ENCODE measurements around the gene FNDC8.
"Not testable (repeated sequence)": the region's sequence is repeated elsewhere in the genome, so short reads cannot be mapped to it uniquely, and the experiment has no call there.

Gene FNDC8

GRCh38 chr17:35095741-35096140 is 25.7 kb upstream of the FNDC8 start:
- no peak for DNase-seq (ENCODE audit: low read depth)

DNA sequence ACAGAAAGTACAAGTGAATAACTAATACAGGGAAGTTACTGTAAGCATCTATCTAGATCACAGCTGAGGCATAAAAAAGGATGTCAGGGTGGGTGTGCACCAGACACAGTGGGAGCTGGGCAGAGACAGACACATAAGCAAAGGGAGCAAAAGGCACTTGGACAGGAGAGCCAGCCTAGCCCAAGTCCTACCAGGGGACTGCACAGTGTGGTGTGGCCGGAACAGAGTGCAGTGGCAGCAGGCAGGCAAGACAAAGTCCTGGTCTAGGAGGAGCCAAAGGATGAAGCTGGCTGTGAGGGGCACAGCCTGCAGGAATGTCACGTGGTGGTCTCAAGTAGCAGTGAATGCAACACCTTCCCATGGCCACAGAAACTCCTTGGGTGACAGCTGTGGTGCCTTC is 23.6 kb upstream of the FNDC8 start:
- DNase-seq (ENCODE audit: low read depth): no peak

GRCh38 chr17:35099908-35100307 is 21.5 kb upstream of the FNDC8 start:
- no peak for DNase-seq (ENCODE audit: low read depth)

- no peak for DNase-seq (ENCODE audit: low read depth)
These were observed 20.4 kb upstream of the FNDC8 start for GRCh38 chr17:35101036-35101435.

- DNase-seq (ENCODE audit: low read depth): no peak
These were observed 19.7 kb upstream of the FNDC8 start for GRCh38 chr17:35101725-35102124.

- DNase-seq (ENCODE audit: low read depth): no peak
These were observed 18.1 kb upstream of the FNDC8 start for GRCh38 chr17:35103271-35103670.

- DNase-seq (ENCODE audit: low read depth): no peak
These were observed 16.5 kb upstream of the FNDC8 start for GRCh38 chr17:35104844-35105450.

DNA sequence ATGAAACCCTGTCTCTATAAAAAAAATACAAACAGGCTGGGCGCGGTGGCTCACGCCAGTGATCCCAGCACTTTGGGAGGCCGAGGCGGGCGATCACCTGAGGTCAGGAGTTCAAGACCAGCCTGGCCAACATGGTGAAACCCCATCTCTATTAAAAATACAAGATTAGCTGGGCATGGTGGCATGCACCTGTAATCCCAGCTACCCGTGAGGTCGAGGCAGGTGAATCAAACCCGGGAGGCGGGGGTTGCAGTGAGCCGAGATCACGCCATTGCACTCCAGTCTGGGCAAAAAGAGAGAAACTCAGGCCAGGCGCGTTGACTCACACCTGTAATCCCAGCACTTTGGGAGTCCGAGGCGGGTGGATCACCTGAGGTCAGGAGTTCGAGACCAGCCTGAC is 10.6 kb upstream of the FNDC8 start:
- not testable (repeated sequence) for DNase-seq (ENCODE audit: low read depth)

DNA sequence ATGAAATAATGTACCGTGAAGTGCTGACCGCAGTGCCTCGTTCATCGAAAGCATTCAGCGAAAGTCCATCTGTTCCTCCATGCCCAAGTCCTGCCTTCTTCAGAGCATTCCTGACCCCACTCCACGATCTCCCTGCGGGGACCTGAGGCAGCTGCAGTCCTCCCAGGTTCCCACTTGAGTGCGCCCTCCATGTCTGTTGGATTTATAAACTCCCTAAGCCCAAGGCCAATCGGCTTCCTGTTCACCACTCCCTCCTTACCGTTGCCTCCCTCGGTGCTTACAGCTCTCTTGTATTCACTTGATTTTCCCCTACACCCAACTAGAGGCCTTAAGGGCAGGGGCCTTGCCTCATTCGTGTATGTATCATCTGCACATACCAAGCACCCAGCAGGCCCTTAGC is 4.6 kb upstream of the FNDC8 start:
- DNase-seq (ENCODE audit: low read depth): no peak

DNA sequence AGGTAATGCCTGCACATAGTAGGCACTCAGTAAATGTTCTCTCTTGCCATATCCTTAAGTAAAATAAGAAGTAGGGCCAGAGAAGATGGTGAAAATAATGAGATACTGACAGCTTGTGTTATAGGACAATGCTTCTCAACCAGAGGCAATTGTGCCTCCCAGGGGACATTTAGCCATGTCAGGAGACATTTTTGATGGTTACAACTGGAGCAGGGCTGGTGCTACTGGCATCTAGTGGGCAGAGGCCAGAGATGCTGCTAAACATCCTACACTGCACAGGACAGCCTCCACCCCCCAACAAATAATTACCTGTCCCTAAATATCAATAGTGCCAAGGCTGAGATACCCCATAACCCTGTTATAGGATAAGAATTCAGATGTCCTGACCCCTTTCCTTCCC is 3.4 kb upstream of the FNDC8 start:
- no peak for DNase-seq (ENCODE audit: low read depth)

DNA sequence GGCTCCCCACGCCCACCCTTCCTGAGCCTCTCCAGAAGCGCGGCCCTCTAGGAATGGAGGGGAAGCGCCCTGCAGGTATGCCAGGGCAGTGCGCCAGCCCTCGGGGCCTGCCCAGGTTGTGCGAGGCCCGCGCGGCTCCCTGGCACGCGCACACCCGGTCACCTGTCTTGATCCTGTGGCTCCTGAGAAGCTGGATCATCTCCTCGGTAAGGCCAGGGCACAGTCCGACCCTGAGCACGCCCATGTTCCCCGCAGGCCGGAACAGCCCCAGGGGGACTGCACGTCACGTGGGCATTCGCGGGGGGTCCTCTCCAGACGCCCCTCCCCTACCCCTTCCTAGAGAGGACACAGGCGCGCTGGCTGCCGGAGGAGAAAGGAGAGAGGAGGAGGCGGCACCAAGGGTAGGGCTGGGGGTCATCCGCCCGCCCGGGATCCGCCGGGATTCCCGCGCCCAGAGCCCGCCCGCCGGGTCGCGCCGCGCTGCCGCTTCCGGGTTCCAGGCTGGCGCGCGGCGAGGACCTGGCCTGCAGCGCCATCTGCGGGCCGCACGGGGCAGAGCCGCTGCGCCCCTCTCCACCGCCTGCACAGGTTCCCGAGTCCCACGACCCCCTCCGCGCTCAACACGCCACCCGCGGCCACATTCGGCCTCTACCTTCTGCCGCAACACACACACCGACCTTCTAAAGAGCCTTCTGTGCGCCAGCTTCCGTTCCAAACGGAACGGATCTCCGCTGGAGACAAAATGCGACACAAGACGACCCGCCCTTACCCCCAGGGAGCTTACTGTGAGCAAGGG is 1.8 kb upstream of the FNDC8 start, which contains the start of gene RAD51D:
RAD51D (minus strand) TSS at position 491 of the 796 bp plus-strand sequence; CDS start at position 244, 247 bp downstream.
- DNase-seq (ENCODE audit: low read depth): no peak

GRCh38 chr17:35127751-35128514 is 6.5 kb downstream of the FNDC8 start:
- DNase-seq (ENCODE audit: low read depth): peak; percentile 82

DNA sequence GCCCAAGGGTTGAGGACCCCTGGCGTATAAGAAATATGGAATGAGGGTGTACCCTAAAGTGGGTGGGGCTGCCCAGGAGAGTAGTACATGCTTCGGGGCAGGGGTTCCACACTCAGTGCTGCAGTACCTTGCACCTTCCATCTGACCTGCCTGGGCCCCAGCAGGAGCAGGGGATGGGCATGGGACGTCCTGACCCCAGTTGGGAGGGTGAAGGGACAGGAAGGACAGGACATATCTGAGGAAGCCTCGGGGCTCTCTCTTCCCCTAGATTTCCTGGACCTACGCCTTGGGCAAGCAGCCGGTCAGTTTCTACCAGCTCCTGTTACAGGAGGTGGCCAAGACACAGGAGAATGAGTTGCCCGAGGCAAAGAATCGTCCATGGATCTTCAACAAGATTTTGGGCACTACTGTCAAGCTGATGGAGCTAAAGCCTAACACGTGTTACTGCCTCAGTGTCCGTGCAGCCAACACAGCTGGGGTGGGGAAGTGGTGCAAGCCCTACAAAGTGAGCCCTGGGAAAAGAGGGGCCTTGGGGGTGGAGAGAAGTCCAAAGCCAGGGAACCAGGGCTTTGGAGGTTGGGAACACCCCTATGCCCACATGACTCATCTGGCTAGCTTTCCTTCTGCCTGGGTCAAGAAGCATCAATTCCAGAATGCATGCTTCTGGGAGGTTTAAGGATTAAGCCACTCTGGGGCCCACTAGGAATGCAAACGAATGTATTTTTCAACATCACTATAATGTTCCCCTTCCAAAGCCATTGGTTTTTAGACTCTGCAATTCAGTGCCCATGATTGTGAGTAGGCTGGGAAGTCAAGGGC is 7.9 kb downstream of the FNDC8 start:
- DNase-seq (ENCODE audit: low read depth): no peak

- DNase-seq (ENCODE audit: low read depth): no peak
These were observed 8.5 kb downstream of the FNDC8 start for GRCh38 chr17:35129973-35130351.

DNA sequence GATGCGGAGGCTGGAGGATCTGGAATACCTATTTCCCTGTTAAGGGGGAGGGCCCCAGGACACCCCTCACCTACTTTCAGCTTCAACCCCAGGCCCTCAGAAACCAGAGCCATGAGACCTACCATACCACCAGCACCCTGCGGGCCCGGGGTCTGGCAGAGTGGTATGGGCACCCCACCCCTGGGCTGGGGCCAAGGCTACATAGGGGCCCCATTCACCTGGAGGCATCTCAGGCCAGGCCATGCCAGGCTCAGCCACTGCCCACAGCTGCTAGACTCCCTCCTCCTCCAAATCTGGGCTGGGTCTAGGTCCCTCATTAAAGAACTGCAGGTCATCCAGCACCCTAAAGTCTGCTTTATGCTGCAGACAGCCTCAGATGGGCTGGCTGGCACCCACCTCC is 9.0 kb downstream of the FNDC8 start:
- DNase-seq (ENCODE audit: low read depth): no peak

DNA sequence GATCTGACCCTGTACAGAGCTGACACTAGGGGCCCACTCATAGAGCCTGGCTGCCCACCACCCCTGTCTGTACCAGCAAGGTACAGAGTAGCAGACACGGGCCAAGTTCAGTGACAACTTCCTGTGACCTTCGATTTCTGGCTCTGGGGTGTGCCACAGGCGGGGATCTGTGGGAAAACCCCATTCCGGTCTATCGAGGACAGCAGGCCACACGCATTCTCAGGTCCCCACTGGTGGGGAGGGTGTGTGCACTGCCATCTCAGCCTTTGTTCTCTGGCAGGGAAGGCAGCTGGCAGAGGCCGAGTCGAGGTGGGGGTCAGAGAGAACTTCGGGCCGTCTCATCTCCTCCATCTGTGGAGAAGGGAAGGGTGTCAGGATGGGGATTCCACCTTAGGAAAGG is 10.7 kb downstream of the FNDC8 start:
- DNase-seq (ENCODE audit: low read depth): no peak

DNA sequence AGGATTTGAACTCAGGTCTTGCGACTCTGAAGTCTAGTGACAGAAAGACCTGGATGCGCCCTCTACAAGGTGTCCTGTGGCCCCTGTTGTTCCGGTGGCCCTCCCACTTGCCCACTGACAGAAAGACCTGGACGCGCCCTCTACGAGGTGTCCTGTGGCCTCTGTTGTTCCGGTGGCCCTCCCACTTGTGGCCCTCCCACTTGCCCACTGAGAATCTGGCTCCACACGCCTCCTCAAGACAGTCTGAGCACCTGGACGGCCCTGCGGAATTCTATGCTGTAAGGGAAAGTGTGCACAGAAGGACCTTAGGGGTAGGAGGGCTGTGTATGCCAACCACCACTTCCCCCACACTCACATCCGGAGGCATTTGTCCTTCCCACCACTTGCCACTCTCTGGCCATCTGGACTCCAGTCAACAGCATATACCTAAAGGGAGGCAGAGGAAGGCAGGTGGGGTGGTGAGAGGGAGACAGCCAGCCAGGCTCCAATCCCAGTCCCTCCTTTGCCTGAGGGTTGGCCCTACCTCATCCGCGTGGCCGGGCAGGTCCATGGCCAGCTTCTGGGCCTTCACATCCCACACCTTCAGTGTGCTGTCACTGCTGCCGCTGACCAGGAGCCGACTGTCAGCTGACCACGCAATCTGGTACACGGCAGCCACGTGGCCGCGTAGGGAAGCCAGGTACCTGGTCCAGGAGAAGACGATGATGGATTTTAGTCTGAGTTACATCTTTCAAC is 11.6 kb downstream of the FNDC8 start:
- DNase-seq (ENCODE audit: low read depth): no peak

DNA sequence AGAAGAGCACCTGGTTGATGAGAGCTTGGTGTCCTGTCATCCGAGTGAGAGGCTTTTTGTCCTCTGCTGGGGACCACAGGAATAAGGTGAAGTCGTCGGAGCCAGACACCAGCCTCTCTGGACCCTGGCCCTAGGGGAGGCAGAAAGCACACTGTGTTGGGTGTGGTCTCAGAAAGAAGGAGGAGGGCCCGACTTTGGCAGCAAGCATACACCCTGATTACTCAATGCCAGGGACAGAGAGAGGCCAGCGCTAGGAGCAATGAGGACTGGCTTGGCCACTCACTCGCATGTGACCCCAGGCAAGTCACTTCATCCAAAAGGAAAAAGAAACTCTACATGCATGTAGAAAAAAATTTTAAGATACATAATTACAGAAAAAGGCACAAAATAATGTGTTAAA is 13.9 kb downstream of the FNDC8 start:
- DNase-seq (ENCODE audit: low read depth): no peak

- no peak for DNase-seq (ENCODE audit: low read depth)
These were observed 16.8 kb downstream of the FNDC8 start for GRCh38 chr17:35138218-35138617.

DNA sequence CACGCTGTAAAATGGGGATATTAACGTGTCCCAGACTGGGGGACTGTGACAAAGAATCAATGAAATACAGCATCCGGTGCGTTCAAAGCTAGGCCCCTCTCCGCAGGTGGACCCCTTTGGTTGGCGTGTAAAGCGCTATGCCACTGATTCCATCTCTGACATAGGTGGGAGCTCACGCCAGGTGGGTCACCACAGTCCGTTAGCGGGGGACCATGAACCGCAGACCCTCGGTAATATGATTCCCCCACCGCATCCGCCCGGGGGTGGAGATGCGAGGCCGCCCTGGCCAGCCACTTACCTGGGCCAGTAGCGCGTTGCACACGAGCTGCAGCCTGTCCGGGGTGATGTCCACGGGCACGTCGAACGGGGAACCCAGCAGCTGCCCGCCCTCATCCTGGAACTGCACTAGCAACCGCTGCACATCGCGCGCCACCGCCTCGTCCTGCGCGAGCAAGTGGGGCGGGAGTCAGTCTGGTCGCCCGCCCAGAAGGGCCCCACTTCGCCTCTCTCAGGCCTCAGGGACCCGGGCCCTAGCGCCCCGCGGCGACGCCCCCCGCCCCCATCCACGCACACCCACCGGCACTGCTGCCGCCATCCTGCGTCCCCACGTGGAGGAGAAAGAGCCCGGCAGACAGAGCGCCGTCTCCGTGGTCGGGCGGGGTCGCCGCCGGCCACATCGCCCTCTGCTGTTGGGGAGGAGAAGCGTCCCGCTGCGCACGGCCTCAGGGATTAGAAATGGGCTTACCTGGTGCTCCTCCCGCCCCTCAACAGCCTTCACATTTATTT is 20.5 kb downstream of the FNDC8 start, which contains the start of gene NLE1:
NLE1 (minus strand) TSS at position 623 of the 786 bp plus-strand sequence; CDS start at position 595, 28 bp downstream.
- DNase-seq (ENCODE audit: low read depth): no peak

DNA sequence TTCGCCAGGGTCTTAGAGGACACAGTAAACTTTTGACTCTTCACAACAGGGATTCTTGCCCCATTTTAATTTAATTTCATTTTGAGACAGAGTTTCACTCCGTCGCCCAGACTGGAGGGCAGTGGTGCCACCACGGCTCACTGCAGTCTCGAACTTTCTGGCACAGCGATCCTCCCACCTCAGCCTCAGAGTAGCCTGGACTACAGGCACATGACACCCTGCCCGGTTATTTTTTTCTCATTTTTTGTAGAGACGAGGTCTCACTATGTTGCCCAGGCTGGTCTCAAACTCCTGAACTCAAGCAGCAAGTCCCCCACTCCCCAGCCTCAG is 21.0 kb downstream of the FNDC8 start:
- no peak for DNase-seq (ENCODE audit: low read depth)
